GM12878 (cell line): ENCODE results near the gene ZSCAN25. TPM values are rescaled to one million over a fixed set of nuclear protein-coding genes. Genes with fewer than 3 reads are reported as not detected.

ENCODE experiments used
- ATAC-seq: fragments of 200-7000 bp; cut with Tn5 transposase; 3 replicates; pipeline ENCODE4 v1.9.1; 2020; ENCODE audit warnings: mild to moderate bottlenecking, moderate library complexity
- BruUV-seq: library from RNA; stranded (reverse); fragments of 400-500 nt; replicated peaks from 2 replicates; lab custom pipeline; 2021; lab: Mats Ljungman, UMichigan
- CTCF ChIA-PET: fragments of 300-600 bp; sonication (Branson Sonifier 250); formaldehyde crosslinking; extraction: SDS; loops from one replicate; lab custom pipeline; 2021; ENCODE audit warnings: inconsistent platforms; lab: Yijun Ruan, JAX
- POLR2A ChIA-PET: fragments of 350-600 bp; formaldehyde crosslinking; extraction: SDS; loops from one replicate; lab custom pipeline; 2021; ENCODE audit warnings: inconsistent platforms; lab: Charles Lee
- RAD21 ChIA-PET: fragments of 300-600 bp; sonication (Branson Sonifier 250); formaldehyde crosslinking; loops from one replicate; lab custom pipeline; 2023; ENCODE audit warnings: antibody characterized with exemption; ENCODE audit not compliant: unreplicated experiment; lab: Charles Lee
- SMC1A ChIA-PET: fragments of 300-600 bp; sonication (Branson Sonifier 250); formaldehyde crosslinking; loops from one replicate; lab custom pipeline; 2023; ENCODE audit not compliant: unreplicated experiment, uncharacterized antibody; lab: Charles Lee
- DNase-seq: peaks from one replicate; pipeline ENCODE4 v3.0.0-alpha.2; 2011; ENCODE audit warnings: low read depth, low spot score
- FAIRE-seq: peaks from 3 replicates; lab custom pipeline; 2011; peaks lifted over from hg19 to GRCh38; lab: Jason Lieb, UNC
- H2AFZ ChIP-seq: 2 replicates; pipeline ENCODE4 v1.6.0; 2011; ENCODE audit warnings: low read depth, low read length, control low read depth; ENCODE audit not compliant: control insufficient read depth
- H3K27ac ChIP-seq: 2 replicates; pipeline ENCODE4 v1.5.1; 2011; ENCODE audit warnings: control low read depth; ENCODE audit not compliant: control insufficient read depth, insufficient read depth
- H3K27me3 ChIP-seq, 2 experiments: replicated peaks in 1 of 2; 2 replicates each; pipeline versions ENCODE4 v1.6.0 to v1.6.1; 2011; ENCODE audit warnings: low read length in 1 of 2; ENCODE audit not compliant: control insufficient read depth in 2 of 2, insufficient read depth in 2 of 2
- H3K36me3 ChIP-seq, 2 experiments: 2 replicates each; pipeline ENCODE4 v1.5.1; 2011; ENCODE audit warnings: low read length in 1 of 2; ENCODE audit not compliant: control insufficient read depth in 2 of 2, insufficient read depth in 2 of 2
- H3K4me1 ChIP-seq: 2 replicates; pipeline ENCODE4 v1.6.1; 2011; ENCODE audit warnings: mild to moderate bottlenecking, low read length, moderate library complexity, mixed read lengths; ENCODE audit not compliant: control insufficient read depth, insufficient read depth
- H3K4me2 ChIP-seq: 2 replicates; pipeline ENCODE4 v1.6.0; 2011; ENCODE audit warnings: control low read depth; ENCODE audit not compliant: control insufficient read depth, insufficient read depth
- H3K4me3 ChIP-seq: fragments of 200-600 bp; sonication (generic); 2 replicates; pipeline ENCODE4 v1.5.1; 2016
- H3K79me2 ChIP-seq: 2 replicates; pipeline ENCODE4 v1.6.0; 2011; ENCODE audit warnings: low read length; ENCODE audit not compliant: control insufficient read depth, insufficient read depth
- H3K9ac ChIP-seq: 2 replicates; pipeline ENCODE4 v1.8.0; 2011; ENCODE audit warnings: low read length, control low read depth, mixed read lengths; ENCODE audit not compliant: control insufficient read depth, insufficient read depth
- H3K9me3 ChIP-seq: replicated peaks from 3 replicates; pipeline ENCODE4 v1.5.1; 2011; ENCODE audit warnings: mild to moderate bottlenecking, low read length; ENCODE audit not compliant: control insufficient read depth, insufficient read depth
- H4K20me1 ChIP-seq: 2 replicates; pipeline ENCODE4 v1.6.0; 2011; ENCODE audit not compliant: control insufficient read depth, insufficient read depth
- ASH2L ChIP-seq: fragments of 300-600, 200-600 bp; sonication (generic); IDR thresholded peaks from 2 replicates; pipeline ENCODE4 v1.6.1; 2017; ENCODE audit warnings: low read depth, mild to moderate bottlenecking, borderline replicate concordance
- BCLAF1 ChIP-seq: fragments of 450-650 bp; IDR thresholded peaks from 2 replicates; pipeline ENCODE4 v1.6.1; 2017; ENCODE audit warnings: antibody characterized with exemption, mild to moderate bottlenecking, moderate library complexity
- BRCA1 ChIP-seq: IDR thresholded peaks from 2 replicates; pipeline ENCODE4 v1.6.1; 2011; ENCODE audit warnings: low read depth, low read length, improper control_type of control experiment
- MXI1 ChIP-seq: fragments of 150-350 bp; IDR thresholded peaks from 2 replicates; pipeline ENCODE4 v1.6.1; 2011; ENCODE audit warnings: low read depth, mild to moderate bottlenecking, inconsistent platforms, low read length, improper control_type of control experiment
- POLR2AphosphoS5 ChIP-seq: IDR thresholded peaks from 2 replicates; pipeline ENCODE4 v1.6.1; 2011; ENCODE audit warnings: mild to moderate bottlenecking, low read length, inconsistent platforms
- SMC3 ChIP-seq: IDR thresholded peaks from 2 replicates; pipeline ENCODE4 v1.6.1; 2011; ENCODE audit warnings: low read length, improper control_type of control experiment, borderline replicate concordance
- TCF3 ChIP-seq: IDR thresholded peaks from 2 replicates; pipeline ENCODE4 v1.6.1; 2012; ENCODE audit warnings: low read depth, mild to moderate bottlenecking, low read length, borderline replicate concordance; ENCODE audit not compliant: insufficient read depth
- WRNIP1 ChIP-seq: IDR thresholded peaks from 2 replicates; pipeline ENCODE4 v1.6.1; 2011; ENCODE audit warnings: low read depth, low read length, improper control_type of control experiment, borderline replicate concordance
- WGBS: methylation state at CpG from one replicate; pipeline ENCODE4 v1.1.6; 2016; ENCODE audit warnings: low lambda C conversion rate; ENCODE audit not compliant: insufficient replicate concordance, insufficient coverage; ENCODE audit errors: missing lambda C conversion rate; 5-methylcytosine and 5-hydroxymethylcytosine counted together
- in situ Hi-C: fragments of 300-500 bp; cut with MboI; formaldehyde crosslinking; loops from 9 replicates; pipeline ENCODE4 v1.14.3; 2018; ENCODE audit warnings: mixed read lengths
- intact Hi-C: fragments of 100-400 bp; cut with micrococcal nuclease; formaldehyde crosslinking; loops from one replicate; pipeline ENCODE4 v1.14.2; 2022; ENCODE audit not compliant: unreplicated experiment
- polyA plus RNA-seq, 11 experiments: library from polyadenylated mRNA; depleted of rRNA in 4 of 11; unstranded in 6 of 11; stranded (reverse) in 5 of 11; fragments of >200 nt; fragmentation: Nextera tagmentation in 4 of 11; fragmentation: Illumina TruSeq in 1 of 11; extraction: Ambion mirVana in 4 of 11; extraction: Trizol in 1 of 11; gene quantifications; 1 replicate in 1 of 11; 2 replicates in 10 of 11; pipeline versions ENCODE4 v1.2.1 to v1.2.3, GENCODE V29; 2011 to 2016; ENCODE audit warnings: inconsistent platforms in 2 of 11, missing spikeins in 2 of 11, low read depth in 1 of 11
- total RNA-seq, 4 experiments: library from RNA; depleted of rRNA in 3 of 4; stranded (reverse); fragments of >200 nt in 3 of 4; fragmentation: Illumina TruSeq in 1 of 4; extraction: Trizol in 1 of 4; gene quantifications; 2 replicates each; pipeline versions ENCODE4 v1.2.1 to v1.2.3, GENCODE V29; 2013 to 2021
- TF ChIP-seq, protein P1 (sequence below): fragments of 450-650 bp; IDR thresholded peaks from 2 replicates; pipeline ENCODE4 v1.6.1; 2018; ENCODE audit warnings: mild to moderate bottlenecking, low read depth, moderate library complexity; ENCODE audit not compliant: partially characterized antibody
- TF ChIP-seq, protein P2 (sequence below): fragments of 150-350 bp; IDR thresholded peaks from 2 replicates; pipeline ENCODE4 v1.6.1; 2014; ENCODE audit warnings: mild to moderate bottlenecking, low read depth, low read length

Gene ZSCAN25
- total and polyA plus RNA-seq, 10 of the 15 experiments (the other 5 are each of a cell fraction or from before 2014, with no cell fraction given), result 0.79 to 15.6 (median 9.6) TPM

DNA sequence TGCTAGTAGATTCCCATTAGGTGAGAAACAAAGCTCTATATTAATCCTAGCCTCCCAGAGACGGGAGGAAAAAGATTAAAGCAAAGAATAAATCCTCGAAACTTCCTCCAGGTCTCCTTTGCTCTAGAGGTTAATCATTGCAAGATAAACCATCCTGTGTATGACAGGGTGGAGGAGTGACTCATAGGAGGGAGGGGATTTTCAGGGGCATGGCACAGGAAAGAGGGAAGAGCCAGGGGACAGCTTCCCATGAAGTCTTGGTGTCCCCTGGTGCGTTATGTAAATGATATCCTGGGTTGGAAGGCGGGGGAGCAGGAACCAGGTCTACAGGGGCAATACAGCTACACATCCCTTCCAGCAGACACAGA, 62.3 kb downstream of the ZSCAN25 start:
- Histone ChIP-seq H3K4me3 (no peak overlapping the region), H3K4me1 (no peaks in the 10 kb centered on the region), H3K9ac (no peak overlapping the region), H4K20me1 (no peaks in the 10 kb centered on the region), H3K9me3 (no peaks in the 10 kb centered on the region; the same call in 2 of the 3 replicates), H2AFZ (no peak overlapping the region), H3K27me3 (no peaks in the 10 kb centered on the region), H3K27ac (no peak overlapping the region), H3K4me2 (no peak overlapping the region), H3K79me2 (no peaks in the 10 kb centered on the region), H3K36me3 (no peaks in the 10 kb centered on the region)
- CTCF ChIA-PET, result no interaction called here
- TF ChIP-seq BCLAF1, result no peak
- no peak for TF ChIP-seq TCF3
- no peak for TF ChIP-seq BRCA1
- TF ChIP-seq, protein P1, sequence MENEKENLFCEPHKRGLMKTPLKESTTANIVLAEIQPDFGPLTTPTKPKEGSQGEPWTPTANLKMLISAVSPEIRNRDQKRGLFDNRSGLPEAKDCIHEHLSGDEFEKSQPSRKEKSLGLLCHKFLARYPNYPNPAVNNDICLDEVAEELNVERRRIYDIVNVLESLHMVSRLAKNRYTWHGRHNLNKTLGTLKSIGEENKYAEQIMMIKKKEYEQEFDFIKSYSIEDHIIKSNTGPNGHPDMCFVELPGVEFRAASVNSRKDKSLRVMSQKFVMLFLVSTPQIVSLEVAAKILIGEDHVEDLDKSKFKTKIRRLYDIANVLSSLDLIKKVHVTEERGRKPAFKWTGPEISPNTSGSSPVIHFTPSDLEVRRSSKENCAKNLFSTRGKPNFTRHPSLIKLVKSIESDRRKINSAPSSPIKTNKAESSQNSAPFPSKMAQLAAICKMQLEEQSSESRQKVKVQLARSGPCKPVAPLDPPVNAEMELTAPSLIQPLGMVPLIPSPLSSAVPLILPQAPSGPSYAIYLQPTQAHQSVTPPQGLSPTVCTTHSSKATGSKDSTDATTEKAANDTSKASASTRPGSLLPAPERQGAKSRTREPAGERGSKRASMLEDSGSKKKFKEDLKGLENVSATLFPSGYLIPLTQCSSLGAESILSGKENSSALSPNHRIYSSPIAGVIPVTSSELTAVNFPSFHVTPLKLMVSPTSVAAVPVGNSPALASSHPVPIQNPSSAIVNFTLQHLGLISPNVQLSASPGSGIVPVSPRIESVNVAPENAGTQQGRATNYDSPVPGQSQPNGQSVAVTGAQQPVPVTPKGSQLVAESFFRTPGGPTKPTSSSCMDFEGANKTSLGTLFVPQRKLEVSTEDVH, result no peak
- no peak for TF ChIP-seq WRNIP1
- TF ChIP-seq ASH2L, result no peak
- no peak for TF ChIP-seq SMC3
- TF ChIP-seq, protein P2, sequence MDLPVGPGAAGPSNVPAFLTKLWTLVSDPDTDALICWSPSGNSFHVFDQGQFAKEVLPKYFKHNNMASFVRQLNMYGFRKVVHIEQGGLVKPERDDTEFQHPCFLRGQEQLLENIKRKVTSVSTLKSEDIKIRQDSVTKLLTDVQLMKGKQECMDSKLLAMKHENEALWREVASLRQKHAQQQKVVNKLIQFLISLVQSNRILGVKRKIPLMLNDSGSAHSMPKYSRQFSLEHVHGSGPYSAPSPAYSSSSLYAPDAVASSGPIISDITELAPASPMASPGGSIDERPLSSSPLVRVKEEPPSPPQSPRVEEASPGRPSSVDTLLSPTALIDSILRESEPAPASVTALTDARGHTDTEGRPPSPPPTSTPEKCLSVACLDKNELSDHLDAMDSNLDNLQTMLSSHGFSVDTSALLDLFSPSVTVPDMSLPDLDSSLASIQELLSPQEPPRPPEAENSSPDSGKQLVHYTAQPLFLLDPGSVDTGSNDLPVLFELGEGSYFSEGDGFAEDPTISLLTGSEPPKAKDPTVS, result no peak
- TF ChIP-seq MXI1, result no peak
- TF ChIP-seq POLR2AphosphoS5, result no peak
- SMC1A ChIA-PET, result no interaction called here
- no TSS peak for BruUV-seq
- intact Hi-C loops (no loop called here), in situ Hi-C loops (no loop called here)
- RAD21 ChIA-PET, result no interaction called here
- ATAC-seq (no peak), DNase-seq (no peak), FAIRE-seq (no peak)
- 45% methylated on average over 4 of the region's 4 CpGs for WGBS
- POLR2A ChIA-PET, result no interaction called here
